Pancreas (tissue), 10 donors: ENCODE results near the gene C2CD5. TPM values are rescaled to one million over a fixed set of nuclear protein-coding genes. Genes with fewer than 3 reads are reported as not detected.

ENCODE experiments used
- ATAC-seq, 4 donors: fragments of 200-7000 bp; cut with Tn5 transposase; one replicate each; pipeline versions ENCODE4 v1.8.0 to v1.9.1; 2020; ENCODE audit warnings: mild to moderate bottlenecking in 4 of 4, moderate library complexity in 4 of 4
- DNase-seq, 6 donors: peaks; one replicate each; pipeline ENCODE4 v3.0.0-alpha.2; 2020
- FAIRE-seq: peaks from 2 replicates; lab custom pipeline; 2012; peaks lifted over from hg19 to GRCh38; lab: Jason Lieb, UNC
- H3K27ac ChIP-seq, 4 donors: fragments of 200-600 bp; sonication (generic); 1 replicate in 3 of 4; 2 replicates in 1 of 4; pipeline versions ENCODE4 v1.5.0 to v1.8.0; 2020
- H3K27me3 ChIP-seq, 4 donors: fragments of 200-600 bp; one replicate each; pipeline ENCODE4 v1.8.0; 2021
- H3K36me3 ChIP-seq, 3 donors: fragments of 200-600 bp; sonication (generic) in 1 of 3; one replicate each; pipeline versions ENCODE4 v1.5.0 to v1.8.0; 2020 to 2021
- H3K4me1 ChIP-seq, 3 donors: fragments of 200-600 bp; one replicate each; pipeline ENCODE4 v1.8.0; 2021
- H3K4me3 ChIP-seq, 4 donors: fragments of 200-600 bp; sonication (generic) in 2 of 4; one replicate each; pipeline versions ENCODE4 v1.5.0 to v1.8.0; 2020 to 2021
- H3K9me3 ChIP-seq, 4 donors: fragments of 200-600 bp; one replicate each; pipeline ENCODE4 v1.8.0; 2021
- CTCF ChIP-seq, 4 donors: fragments of 200-600 bp; sonication (generic) in 3 of 4; IDR thresholded peaks; one replicate each; pipeline versions ENCODE4 v1.5.0 to v1.8.0; 2021; ENCODE audit warnings: antibody characterized with exemption in 4 of 4
- WGBS, 2 donors: extraction: QIAGEN DNeasy Blood & Tissue Kit; methylation state at CpG; one replicate each; pipeline ENCODE4 v1.1.7; 2013; 5-methylcytosine and 5-hydroxymethylcytosine counted together
- intact Hi-C, 3 donors: fragments of 100-400 bp; cut with DNase I; formaldehyde crosslinking; loops; one replicate each; pipeline versions ENCODE4 v1.11.1 to v1.14.2; 2022
- polyA plus RNA-seq, 2 donors: library from polyadenylated mRNA; stranded (reverse); fragments of 200-250 nt; gene quantifications; one replicate each; pipeline ENCODE4 v1.2.3, GENCODE V29; 2013
- total RNA-seq, 6 donors: library from RNA; stranded (reverse); fragmentation: NEBNext Ultra II Directional in 4 of 6; extraction: Animal tissue kit (Norgen Biotek cat#: 25700) in 4 of 6; gene quantifications; one replicate each; pipeline versions ENCODE4 v1.2.1 to v1.2.4, GENCODE V29; 2021 to 2023
- donor health status: healthy with polysubstance abuse.
- donor health status: DM: no; HTN: no; CAD: no; lungs with moderate emphysema.
- donor health status: DM: no; HTN: no; CAD: no.
- donor health status: control.
- donor health status: control.
- donor health status: Bipolar disorder and iron deficiency.
- donor health status: DM: yes; HTN: yes; CAD: no.
- donor health status: DM: no; HTN: no; CAD: no.
- donor health status: DM: no; HTN: no; CAD: no.
- donor health status: DM: yes; HTN: yes; CAD: no.

The C2CD5 gene
- total and polyA plus RNA-seq, 8 donors: 9.6 to 26.3 (median 16.1) TPM

GRCh38 chr12:22406627-22407026 is 137.7 kb downstream of the C2CD5 start:
- Histone ChIP-seq H3K27ac (no peak overlapping the region), H3K36me3 (no peaks in the 10 kb centered on the region), H3K27me3 (no peaks in the 10 kb centered on the region), H3K4me3 (no peak overlapping the region), H3K4me1 (peaks cover 0 to 9% (median 0%) of the 10 kb centered on the region in 3 donors), H3K9me3 (no peaks in the 10 kb centered on the region)
- intact Hi-C loops: no loop called here
- no peak for TF ChIP-seq CTCF (IDR thresholded peaks at IDR 0.05)
- no peak for ATAC-seq
- 93 to 95% methylated on average over 1 of the region's 1 CpG for WGBS, 2 donors
- FAIRE-seq: no peak
- DNase-seq: no peak

GRCh38 chr12:22399464-22400180 is 144.7 kb downstream of the C2CD5 start:
- no peak for FAIRE-seq
- TF ChIP-seq CTCF (IDR thresholded peaks at IDR 0.05): no peak
- Histone ChIP-seq H3K36me3 (no peaks in the 10 kb centered on the region), H3K27ac (no peak overlapping the region), H3K27me3 (no peaks in the 10 kb centered on the region), H3K9me3 (no peaks in the 10 kb centered on the region), H3K4me3 (no peak overlapping the region), H3K4me1 (no peaks in the 10 kb centered on the region)
- intact Hi-C loops: no loop called here
- WGBS, 2 donors: 66 to 73% methylated on average over 4 of the region's 4 CpGs
- no peak for DNase-seq
- no peak for ATAC-seq

Other genes starting within 250 kb of the C2CD5 start
- 1 to 10 TPM in 2 of 6 donors, under 1 TPM in 2, not detected in 2; 0.47 to 1.2 (median 0.88) TPM for gene ST8SIA1, start 209.8 kb downstream of the C2CD5 start, total RNA-seq
- gene ST8SIA1, start 209.8 kb downstream of the C2CD5 start, polyA plus RNA-seq: 1 to 10 TPM in 1 of 2 donors, under 1 TPM in 1; 0.38 to 1.5 TPM
- 10 to 100 TPM; 17.7 to 44.7 (median 23.8) TPM for gene ETNK1, start 80.6 kb upstream of the C2CD5 start, total RNA-seq
- 10 to 100 TPM; 14.8 to 21.0 TPM for gene ETNK1, start 80.6 kb upstream of the C2CD5 start, polyA plus RNA-seq